ENCODE measurements around the gene GLI2.
A peak's percentile ranks its signal among the peaks of the same experiment; 100 is the strongest.

The GLI2 gene

GRCh38 chr2:120731175-120731574 lies 4.5 kb upstream of the GLI2 start:
- ChIA-PET POLR2A (no interaction called here), CTCF (no interaction called here)
- H3K27ac ChIP-seq (ENCODE audit: extremely low read depth, low read depth, low read length), result no peak overlapping the region
- H3K36me3 ChIP-seq (ENCODE audit: control insufficient read depth in 2 of 2, insufficient read depth in 1 of 2, low read length in 2 of 2), result no peaks in the 10 kb centered on the region
- H3K4me1 ChIP-seq (ENCODE audit: control insufficient read depth, insufficient read depth, low read length), result no peaks in the 10 kb centered on the region; the same call in none of the 2 replicates
- H3K4me3 ChIP-seq (ENCODE audit: low read depth, low read length), result no peak overlapping the region
- TF ChIP-seq ZBTB6 (tag by site-specific recombination; IDR thresholded peaks at IDR 0.05) (no peak), ZNF366 (tag by site-specific recombination; conservative IDR thresholded peaks at IDR 0.05) (no peak), ZNF514 (tag by site-specific recombination; IDR thresholded peaks at IDR 0.05) (no peak), ZSCAN18 (tag by site-specific recombination; IDR thresholded peaks at IDR 0.05) (no peak), ZNF623 (tag by site-specific recombination; IDR thresholded peaks at IDR 0.05) (no peak), ZNF10 (tag by site-specific recombination; IDR thresholded peaks at IDR 0.05) (no peak), ZNF350 (tag by site-specific recombination; IDR thresholded peaks at IDR 0.05) (no peak), ZIC2 (tag by site-specific recombination; IDR thresholded peaks at IDR 0.05) (no peak), ZNF19 (tag by site-specific recombination; IDR thresholded peaks at IDR 0.05; ENCODE audit: low read depth) (no peak), ZNF792 (tag by site-specific recombination; IDR thresholded peaks at IDR 0.05) (no peak), ZNF549 (tag by site-specific recombination; IDR thresholded peaks at IDR 0.05) (no peak), ZNF76 (tag by site-specific recombination; IDR thresholded peaks at IDR 0.05; ENCODE audit: borderline replicate concordance, low read depth) (no peak), ZNF837 (tag by site-specific recombination; IDR thresholded peaks at IDR 0.05) (no peak), GLIS2 (tag by site-specific recombination; IDR thresholded peaks at IDR 0.05) (no peak), GLIS1 (tag by site-specific recombination; IDR thresholded peaks at IDR 0.05) (no peak), HOXC10 (CRISPR knock-in tag; IDR thresholded peaks at IDR 0.05) (no peak), ZNF555 (tag by site-specific recombination; conservative IDR thresholded peaks at IDR 0.05) (no peak)
- no peaks in the 10 kb centered on the region for H3K9me3 ChIP-seq (ENCODE audit: control insufficient read depth, insufficient read depth, low read depth, low read length)

GRCh38 chr2:120732506-120733237 lies 3.0 kb upstream of the GLI2 start:
- TF ChIP-seq WT1 (tag by site-specific recombination; IDR thresholded peaks at IDR 0.05) (0 out of 2 replicates have a peak, but pooled peaks have one; percentile 42), ZNF645 (tag by site-specific recombination; IDR thresholded peaks at IDR 0.05) (no peak), SALL2 (tag by site-specific recombination; IDR thresholded peaks at IDR 0.05; ENCODE audit: borderline replicate concordance) (no peak), ZNF112 (tag by site-specific recombination; IDR thresholded peaks at IDR 0.05) (no peak)
- Histone ChIP-seq H3K4me3 (ENCODE audit: low read depth, low read length) (no peak overlapping the region), H3K4me1 (ENCODE audit: control insufficient read depth, insufficient read depth, low read length) (peaks cover 1% of the 10 kb centered on the region), H3K36me3 (ENCODE audit: control insufficient read depth in 2 of 2, insufficient read depth in 1 of 2, low read length in 2 of 2) (no peaks in the 10 kb centered on the region), H3K27ac (ENCODE audit: extremely low read depth, low read depth, low read length) (no peak overlapping the region), H3K9me3 (ENCODE audit: control insufficient read depth, insufficient read depth, low read depth, low read length) (no peaks in the 10 kb centered on the region)
- POLR2A ChIA-PET, result interaction anchor here (0.7 kb wide), 1 partner anchor 729 kb away, joined by 4 read pairs; no protein-coding TSS in a partner anchor
- CTCF ChIA-PET, result interaction anchor here (0.6 to 1.6 kb wide), 4 partner anchors 15 to 347 kb away, joined by 3 to 5 read pairs (median 4); no protein-coding TSS in a partner anchor
